DMS53 treated with DMSO at 0.1 percent for 48 hours (cell line): ENCODE measurements around the gene SYNPO2.
"Not testable (repeated sequence)": the region's sequence is repeated elsewhere in the genome, so short reads cannot be mapped to it uniquely, and the experiment has no call there.

ENCODE experiments used
- DNase-seq: peaks from one replicate; lab custom pipeline; 2025; ENCODE audit not compliant: unreplicated experiment; lab: John Stamatoyannopoulos, UW

Gene SYNPO2

GRCh38 chr4:118969359-118969758, 80.7 kb downstream of the SYNPO2 start:
- DNase-seq, result peak; percentile 9

DNA sequence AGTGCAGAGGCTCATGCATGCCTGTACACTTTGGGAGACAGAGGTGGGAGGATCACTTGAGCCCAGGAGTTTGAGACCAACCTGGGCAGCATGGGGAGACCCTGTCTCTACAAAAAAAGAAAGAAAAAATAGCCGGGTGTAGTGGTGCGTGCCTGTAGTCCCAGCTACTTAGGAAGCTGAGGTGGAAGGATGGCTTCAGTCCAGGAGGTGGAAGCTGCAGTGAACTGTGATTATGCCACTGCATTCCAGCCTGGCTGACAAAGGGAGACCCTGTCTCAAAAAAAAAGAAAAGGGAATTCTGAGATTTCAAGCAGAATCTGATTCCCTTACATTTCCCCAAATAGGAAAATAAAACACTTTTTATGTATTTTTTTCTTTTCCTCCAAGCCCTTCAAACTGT, 83.5 kb downstream of the SYNPO2 start:
- DNase-seq, result no peak

- no peak for DNase-seq
Observed at GRCh38 chr4:118973295-118973694, 84.6 kb downstream of the SYNPO2 start.

GRCh38 chr4:118974758-118975157, 86.1 kb downstream of the SYNPO2 start:
- no peak for DNase-seq

GRCh38 chr4:118975449-118976192, 87.0 kb downstream of the SYNPO2 start:
- DNase-seq, result no peak

DNA sequence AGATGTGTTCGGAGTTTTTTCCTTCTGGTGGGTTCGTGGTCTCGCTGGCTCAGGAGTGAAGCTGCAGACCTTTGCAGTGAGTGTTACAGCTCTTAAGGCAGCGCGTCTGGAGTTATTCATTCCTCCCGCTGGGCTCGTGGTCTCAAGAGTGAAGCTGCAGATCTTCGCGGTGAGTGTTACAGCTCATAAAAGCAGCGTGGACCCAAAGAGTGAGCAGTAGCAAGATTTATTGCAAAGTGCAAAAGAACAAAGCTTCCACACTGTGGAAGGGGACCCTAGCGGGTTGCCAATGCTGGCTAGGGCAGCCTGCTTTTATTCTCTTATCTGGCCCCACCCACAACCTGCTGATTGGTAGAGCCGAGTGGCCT, 87.5 kb downstream of the SYNPO2 start:
- DNase-seq, result not testable (repeated sequence)

- not testable (repeated sequence) for DNase-seq
Observed at GRCh38 chr4:118977100-118977499, 88.4 kb downstream of the SYNPO2 start.

- no peak for DNase-seq
Observed at GRCh38 chr4:118979712-118980111, 91.1 kb downstream of the SYNPO2 start.

GRCh38 chr4:118981171-118981838, 92.7 kb downstream of the SYNPO2 start:
- no peak for DNase-seq

DNA sequence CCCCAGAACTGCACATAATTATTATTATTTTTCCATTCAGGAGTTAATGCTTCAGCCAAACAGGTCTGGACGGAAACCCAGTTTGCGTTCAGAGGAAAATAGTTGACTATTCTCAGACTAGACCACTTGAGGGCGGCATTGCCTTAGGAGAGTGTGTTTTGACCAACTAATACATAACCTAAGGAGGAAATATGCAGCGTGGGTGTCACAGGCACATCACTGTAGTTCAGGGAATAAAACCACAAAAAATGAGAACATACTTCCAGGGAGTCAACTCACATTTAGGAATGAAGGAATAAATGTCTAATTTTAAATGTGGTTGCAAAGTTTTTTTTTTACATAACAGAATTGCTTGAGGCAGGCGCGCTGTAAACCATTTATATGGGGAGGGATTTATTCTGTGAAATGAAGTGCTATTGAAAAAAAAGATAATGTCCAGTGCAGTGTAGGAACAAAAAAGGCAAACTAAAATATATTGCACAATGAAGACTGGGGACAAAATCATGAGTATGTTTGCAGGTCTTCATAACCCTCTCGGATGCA, 93.3 kb downstream of the SYNPO2 start:
- peak; percentile 28 for DNase-seq

GRCh38 chr4:118983293-118983692, 94.6 kb downstream of the SYNPO2 start:
- no peak for DNase-seq

DNA sequence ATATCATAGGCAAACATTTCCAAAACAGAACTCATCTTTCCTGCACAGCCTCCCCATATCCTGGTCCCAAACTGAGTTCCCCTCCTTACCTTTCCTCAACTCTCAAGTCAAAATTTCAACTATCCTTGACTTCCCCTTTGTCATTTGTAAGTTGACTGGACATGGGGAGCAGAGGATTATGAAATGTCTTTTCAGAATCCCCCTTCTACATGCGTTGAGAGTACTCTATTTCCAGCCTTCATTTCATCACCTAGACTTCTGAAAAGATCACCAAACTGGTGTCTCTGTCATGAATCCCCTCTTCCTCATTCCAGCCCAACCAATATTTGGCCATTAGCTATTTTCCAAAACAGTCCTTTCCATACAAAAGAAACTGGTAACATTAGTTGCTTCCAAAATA, 95.2 kb downstream of the SYNPO2 start:
- DNase-seq, result no peak

DNA sequence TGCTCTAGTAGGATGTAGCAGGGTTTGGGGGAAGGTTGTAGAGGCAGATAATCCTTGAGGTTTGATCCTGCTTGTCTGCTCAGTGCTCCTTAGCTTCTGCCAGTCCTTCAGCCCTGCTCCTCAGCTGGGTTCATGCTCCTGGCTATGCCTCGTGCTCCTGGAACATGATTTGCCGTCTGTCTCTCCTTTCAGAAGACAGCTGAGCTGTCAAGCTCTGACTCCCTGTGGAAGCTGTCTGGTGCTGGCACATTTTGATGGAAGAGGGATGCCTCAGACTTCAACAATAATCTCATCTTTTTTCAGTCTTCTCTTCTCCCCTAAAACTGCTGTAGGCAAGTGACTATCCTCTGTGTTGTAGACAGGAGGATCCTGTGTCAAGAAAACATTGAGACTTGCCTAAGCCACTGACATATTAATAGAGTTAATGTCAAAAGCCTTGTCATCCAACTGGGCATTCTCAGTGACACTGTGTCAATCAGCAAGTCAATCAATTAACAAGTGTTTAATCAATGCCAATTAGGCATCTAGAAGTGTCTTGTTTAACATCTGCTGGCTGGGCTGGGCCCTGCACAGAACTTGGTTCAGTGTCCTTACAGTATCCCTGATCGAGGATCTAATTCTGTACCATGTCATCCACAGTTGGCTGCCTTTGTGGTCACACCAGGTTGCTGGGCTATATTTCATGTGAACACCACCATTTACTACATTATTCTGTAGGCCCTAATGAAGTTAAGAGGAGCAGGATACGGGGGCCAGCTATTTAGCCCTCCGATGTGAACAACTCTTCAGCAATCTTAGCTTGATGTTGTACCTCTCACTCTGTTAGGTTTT, 96.7 kb downstream of the SYNPO2 start:
- DNase-seq, result no peak

GRCh38 chr4:118987959-118988634, 99.4 kb downstream of the SYNPO2 start:
- no peak for DNase-seq

- no peak for DNase-seq
Observed at GRCh38 chr4:118988635-118988972, 100.0 kb downstream of the SYNPO2 start.

GRCh38 chr4:118989098-118990080, 100.7 kb downstream of the SYNPO2 start:
- no peak for DNase-seq

GRCh38 chr4:118991686-118992085, 103.0 kb downstream of the SYNPO2 start:
- DNase-seq, result no peak

DNA sequence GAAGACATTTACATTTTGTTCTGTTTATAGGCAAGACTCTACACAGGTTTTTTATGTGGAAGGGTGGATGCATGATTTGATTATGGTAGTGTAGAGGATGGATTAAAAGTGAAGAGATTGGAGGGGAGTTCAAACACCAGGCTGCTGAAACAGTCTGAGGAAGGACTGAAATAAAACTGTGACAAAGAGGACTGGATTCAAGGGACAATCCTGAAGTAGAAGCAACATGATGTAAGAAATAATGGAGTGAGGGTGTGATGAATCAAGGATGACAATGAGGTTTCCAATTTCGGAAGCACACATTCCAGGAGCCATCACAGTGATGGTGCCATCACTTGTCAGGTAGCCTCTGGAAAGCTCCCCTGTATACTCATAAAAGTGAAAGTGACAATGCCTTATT, 103.5 kb downstream of the SYNPO2 start:
- no peak for DNase-seq

GRCh38 chr4:118993333-118993732, 104.7 kb downstream of the SYNPO2 start:
- no peak for DNase-seq

DNA sequence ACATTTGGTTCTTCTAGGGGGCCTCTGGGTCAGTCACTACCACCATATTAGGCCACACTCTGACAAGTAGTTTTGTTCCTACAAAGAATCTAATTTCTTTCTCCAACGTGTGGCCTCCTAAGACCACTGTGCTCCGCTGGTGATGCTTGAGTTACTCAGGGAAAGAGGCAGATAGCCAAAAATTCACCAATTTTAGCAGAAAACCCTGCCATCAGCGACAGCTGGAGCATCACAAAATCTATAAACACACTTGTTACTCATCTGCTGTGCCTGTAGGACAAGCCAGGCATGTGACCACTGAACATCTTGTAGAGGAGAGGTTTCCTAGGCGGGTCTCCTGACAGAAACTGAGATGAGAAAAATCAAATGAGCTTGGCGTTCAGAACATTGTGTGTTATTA, 105.4 kb downstream of the SYNPO2 start:
- no peak for DNase-seq
